Lower leg skin (tissue), 4 donors: Measurements from ENCODE around the gene ASPG. TPM values are rescaled to one million over a fixed set of nuclear protein-coding genes. Genes with fewer than 3 reads are reported as not detected.

Experiments
- DNase-seq, 2 donors: peaks; one replicate each; pipeline ENCODE4 v3.0.0-alpha.2; 2019; ENCODE audit warnings: low spot score in 2 of 2
- H3K4me3 ChIP-seq: fragments of 200-600 bp; sonication (generic); 2 replicates; pipeline ENCODE4 v1.5.1; 2017; ENCODE audit warnings: mild to moderate bottlenecking, low read depth; ENCODE audit not compliant: poor library complexity, severe bottlenecking
- CTCF ChIP-seq, 3 donors: fragments of 450-650 bp; IDR thresholded peaks; one replicate each; pipeline ENCODE4 v1.5.1; 2016; ENCODE audit warnings: antibody characterized with exemption in 3 of 3, mild to moderate bottlenecking in 3 of 3, moderate library complexity in 2 of 3
- POLR2A ChIP-seq, 2 donors: fragments of 450-650 bp; IDR thresholded peaks; one replicate each; pipeline ENCODE4 v1.6.1; 2016 to 2017; ENCODE audit warnings: antibody characterized with exemption in 2 of 2, mild to moderate bottlenecking in 1 of 2, moderate library complexity in 1 of 2
- WGBS, 2 donors: methylation state at CpG; one replicate each; pipeline ENCODE4 v1.1.5; 2018; 5-methylcytosine and 5-hydroxymethylcytosine counted together
- intact Hi-C: fragments of 100-400 bp; cut with DNase I; formaldehyde crosslinking; loops from one replicate; pipeline ENCODE4 v1.15.0; 2023; ENCODE audit warnings: low total_unique reads
- total RNA-seq, 4 donors: library from RNA; depleted of rRNA; stranded (reverse); fragments of >200 nt; gene quantifications; one replicate each; pipeline ENCODE4 v1.1.0, GENCODE V29; 2016

Gene ASPG
- total RNA-seq, 4 donors from 2014 or later = 12.1 to 56.6 (median 25.4) TPM

GRCh38 chr14:104114421-104115130 lies 29.1 kb downstream of the ASPG start:
- WGBS, 2 donors = 62 to 76% methylated on average over 11 to 26 of the region's 26 CpGs
- no peak overlapping the region for H3K4me3 ChIP-seq
- TF ChIP-seq CTCF (IDR thresholded peaks at IDR 0.05) = no peak
- no peak for TF ChIP-seq POLR2A (IDR thresholded peaks at IDR 0.05)
- intact Hi-C loops = no loop called here
- DNase-seq = peak in 1 of 2 donors; percentile 81

- H3K4me3 ChIP-seq = no peak overlapping the region
- 75 to 86% methylated on average over 11 of the region's 11 CpGs for WGBS, 2 donors
- intact Hi-C loops = no loop called here
- DNase-seq = peak in 1 of 2 donors; percentile 83
- TF ChIP-seq CTCF (IDR thresholded peaks at IDR 0.05) (no peak), POLR2A (IDR thresholded peaks at IDR 0.05) (no peak)
These were observed 29.7 kb downstream of the ASPG start for GRCh38 chr14:104115131-104115600.

GRCh38 chr14:104115691-104116287 lies 30.3 kb downstream of the ASPG start:
- peak overlapping the region; percentile 32 for H3K4me3 ChIP-seq
- DNase-seq = peak in 1 of 2 donors; percentile 83
- 75 to 91% methylated on average over 8 to 9 of the region's 9 CpGs for WGBS, 2 donors
- no peak for TF ChIP-seq POLR2A (IDR thresholded peaks at IDR 0.05)
- no peak for TF ChIP-seq CTCF (IDR thresholded peaks at IDR 0.05)
- intact Hi-C loops = no loop called here

GRCh38 chr14:104116288-104116755 lies 30.8 kb downstream of the ASPG start:
- 7 to 11% methylated on average over 15 to 18 of the region's 19 CpGs for WGBS, 2 donors
- H3K4me3 ChIP-seq = peak overlapping the region; percentile 32
- TF ChIP-seq POLR2A (IDR thresholded peaks at IDR 0.05) (no peak), CTCF (IDR thresholded peaks at IDR 0.05) (no peak)
- DNase-seq = peak in 1 of 2 donors; percentile 89
- intact Hi-C loops = no loop called here

GRCh38 chr14:104116756-104117340 lies 31.3 kb downstream of the ASPG start:
- peak overlapping the region; percentile 32 for H3K4me3 ChIP-seq
- intact Hi-C loops = no loop called here
- TF ChIP-seq CTCF (IDR thresholded peaks at IDR 0.05) (no peak), POLR2A (IDR thresholded peaks at IDR 0.05) (no peak)
- peak in 1 of 2 donors; percentile 85 for DNase-seq
- WGBS, 2 donors = 0 to 1% methylated on average over 22 to 63 of the region's 83 CpGs
